GM21423 (cell line): ENCODE results near the gene COASY.

Experiments used
- ATAC-seq: cut with Tn5 transposase; IDR thresholded peaks from one replicate; pipeline ENCODE4 v1.9.1; 2021; ENCODE audit warnings: mild to moderate bottlenecking, moderate library complexity; ENCODE audit not compliant: unreplicated experiment

The COASY gene

GRCh38 chr17:42561897-42562387 is at the start of gene COASY:
Gene COASY (plus strand): TSS chr17:42562148. CDS start chr17:42562623, 475 bp downstream.
- no peak for ATAC-seq

GRCh38 chr17:42512246-42512645 is 49.7 kb upstream of the COASY start:
- no peak for ATAC-seq

GRCh38 chr17:42512733-42513251 is 49.2 kb upstream of the COASY start:
- no peak for ATAC-seq

GRCh38 chr17:42513686-42514085 is 48.3 kb upstream of the COASY start:
- ATAC-seq, result no peak

- no peak for ATAC-seq
Measured at GRCh38 chr17:42514279-42514678, 47.7 kb upstream of the COASY start.

GRCh38 chr17:42514867-42515266 is 47.1 kb upstream of the COASY start:
- ATAC-seq, result no peak

- no peak for ATAC-seq
Measured at GRCh38 chr17:42517516-42517915, 44.4 kb upstream of the COASY start.

- no peak for ATAC-seq
Measured at GRCh38 chr17:42518046-42518754, 43.7 kb upstream of the COASY start.

- no peak for ATAC-seq
Measured at GRCh38 chr17:42518755-42519545, 43.0 kb upstream of the COASY start.

- ATAC-seq, result no peak
Measured at GRCh38 chr17:42519546-42520491, 42.1 kb upstream of the COASY start.

GRCh38 chr17:42520540-42520951 is 41.4 kb upstream of the COASY start:
- no peak for ATAC-seq

GRCh38 chr17:42521036-42521435 is 40.9 kb upstream of the COASY start:
- no peak for ATAC-seq

GRCh38 chr17:42521666-42522262 is 40.2 kb upstream of the COASY start:
- ATAC-seq, result no peak

- no peak for ATAC-seq
Measured at GRCh38 chr17:42522263-42522790, 39.6 kb upstream of the COASY start.

- ATAC-seq, result no peak
Measured at GRCh38 chr17:42522798-42523278, 39.1 kb upstream of the COASY start.

- ATAC-seq, result no peak
Measured at GRCh38 chr17:42525221-42525620, 36.7 kb upstream of the COASY start.

GRCh38 chr17:42526031-42526444 is 35.9 kb upstream of the COASY start:
- no peak for ATAC-seq

GRCh38 chr17:42527932-42528331 is 34.0 kb upstream of the COASY start:
- no peak for ATAC-seq

- ATAC-seq, result no peak
Measured at GRCh38 chr17:42529061-42529460, 32.9 kb upstream of the COASY start.

GRCh38 chr17:42530952-42531454 is 30.9 kb upstream of the COASY start:
- ATAC-seq, result no peak
